ENCODE data around the gene CBLC.

- TF ChIP-seq CTCF (IDR thresholded peaks at IDR 0.05), result no peak
- TF ChIP-seq POLR2A (IDR thresholded peaks at IDR 0.05), result no peak
Measured at GRCh38 chr19:44795398-44795987, 17.8 kb downstream of the CBLC start.

All from lower leg skin (tissue), 3 donors.